HepG2 (cell line): ENCODE results near the gene GSTM2. TPM values are rescaled to one million over a fixed set of nuclear protein-coding genes. Genes with fewer than 3 reads are reported as not detected.

Source experiments
- BATF2 ChIP-seq: sonication (generic); formaldehyde crosslinking; IDR thresholded peaks from 2 replicates; pipeline ENCODE4 v1.8.0; 2022; ENCODE audit warnings: mild to moderate bottlenecking, missing genetic modification reagents, moderate library complexity
- CEBPB ChIP-seq: IDR thresholded peaks from 2 replicates; pipeline ENCODE4 v1.6.1; 2011; ENCODE audit warnings: low read depth, low read length, improper control_type of control experiment, borderline replicate concordance
- E2F2 ChIP-seq: sonication (generic); formaldehyde crosslinking; IDR thresholded peaks from 2 replicates; pipeline ENCODE4 v1.4.0; 2020; ENCODE audit warnings: missing genetic modification reagents, borderline replicate concordance
- HOXA3 ChIP-seq: sonication (generic); formaldehyde crosslinking; IDR thresholded peaks from 2 replicates; pipeline ENCODE4 v1.5.0; 2020; ENCODE audit warnings: missing genetic modification reagents
- KDM5A ChIP-seq: fragments of 200-600 bp; sonication (generic); IDR thresholded peaks from 2 replicates; pipeline ENCODE4 v1.7.0; 2018; ENCODE audit warnings: antibody characterized with exemption, mild to moderate bottlenecking, low read length, borderline replicate concordance
- MAX ChIP-seq: IDR thresholded peaks from 2 replicates; pipeline ENCODE4 v1.6.1; 2012; ENCODE audit warnings: inconsistent platforms
- MED13 ChIP-seq: sonication (generic); formaldehyde crosslinking; IDR thresholded peaks from 2 replicates; pipeline ENCODE4 v1.5.0; 2020; ENCODE audit warnings: missing genetic modification reagents
- NBN ChIP-seq: fragments of 450-650 bp; conservative IDR thresholded peaks from 2 replicates; pipeline ENCODE4 v1.6.1; 2017
- NR2F6 ChIP-seq, 2 experiments: IDR thresholded peaks; 2 replicates each; pipeline ENCODE4 v1.6.1; 2016; ENCODE audit warnings: antibody characterized with exemption in 1 of 2, mild to moderate bottlenecking in 1 of 2
- RBM39 ChIP-seq: fragments of 200-400 bp; formaldehyde crosslinking; IDR thresholded peaks from one replicate; pipeline ENCODE4 v1.6.1; 2018; ENCODE audit warnings: antibody characterized with exemption, mild to moderate bottlenecking, low read depth, low read length; ENCODE audit not compliant: poor library complexity, severe bottlenecking
- SMARCC2 ChIP-seq: fragments of 450-650 bp; IDR thresholded peaks from 2 replicates; pipeline ENCODE4 v1.6.1; 2017; ENCODE audit warnings: antibody characterized with exemption, mild to moderate bottlenecking
- TBX2 ChIP-seq: sonication (generic); formaldehyde crosslinking; IDR thresholded peaks from 2 replicates; pipeline ENCODE4 v1.5.0; 2020; ENCODE audit warnings: missing genetic modification reagents, mild to moderate bottlenecking, borderline replicate concordance
- TBX3 ChIP-seq: fragments of 450-650 bp; IDR thresholded peaks from 2 replicates; pipeline ENCODE4 v1.6.1; 2017; ENCODE audit warnings: antibody characterized with exemption, mild to moderate bottlenecking, inconsistent platforms, borderline replicate concordance
- TOPORS ChIP-seq: sonication (generic); formaldehyde crosslinking; IDR thresholded peaks from 2 replicates; pipeline ENCODE4 v1.8.0; 2023; ENCODE audit warnings: mild to moderate bottlenecking, missing genetic modification reagents
- ZNF44 ChIP-seq: sonication (generic); formaldehyde crosslinking; IDR thresholded peaks from 2 replicates; pipeline ENCODE4 v1.5.1; 2020; ENCODE audit warnings: mild to moderate bottlenecking, missing genetic modification reagents
- ZNF484 ChIP-seq: sonication (generic); formaldehyde crosslinking; IDR thresholded peaks from 2 replicates; pipeline ENCODE4 v1.5.1; 2020; ENCODE audit warnings: mild to moderate bottlenecking, low read depth, missing genetic modification reagents, borderline replicate concordance
- ZNF556 ChIP-seq: sonication (generic); formaldehyde crosslinking; IDR thresholded peaks from 2 replicates; pipeline ENCODE4 v1.4.0; 2020; ENCODE audit warnings: mild to moderate bottlenecking, missing genetic modification reagents, borderline replicate concordance
- ZNF790 ChIP-seq: sonication (generic); formaldehyde crosslinking; IDR thresholded peaks from 2 replicates; pipeline ENCODE4 v1.8.0; 2022; ENCODE audit warnings: missing genetic modification reagents, mild to moderate bottlenecking, borderline replicate concordance
- ZNF816 ChIP-seq: sonication (generic); formaldehyde crosslinking; IDR thresholded peaks from 2 replicates; pipeline ENCODE4 v1.8.0; 2022; ENCODE audit warnings: missing genetic modification reagents, mild to moderate bottlenecking, borderline replicate concordance
- ZNF879 ChIP-seq: sonication (generic); formaldehyde crosslinking; IDR thresholded peaks from 2 replicates; pipeline ENCODE4 v1.8.1; 2023; ENCODE audit warnings: missing genetic modification reagents
- polyA plus RNA-seq, 8 experiments: library from polyadenylated mRNA; depleted of rRNA in 3 of 8; stranded (reverse) in 7 of 8; unstranded in 1 of 8; fragments of >200 nt; fragmentation: Illumina TruSeq in 4 of 8; extraction: Trizol in 4 of 8; gene quantifications; 2 replicates each; pipeline versions ENCODE4 v1.2.1 to v1.2.3, GENCODE V29; 2011 to 2016; ENCODE audit warnings: low read depth in 4 of 8, missing spikeins in 1 of 8, mixed read lengths in 1 of 8; ENCODE audit not compliant: insufficient read depth in 1 of 8
- total RNA-seq, 5 experiments: library from RNA; depleted of rRNA; stranded (reverse); fragments of >200 nt; fragmentation: Illumina TruSeq; extraction: Trizol; gene quantifications; 2 replicates each; pipeline ENCODE4 v1.2.3, GENCODE V29; 2016; ENCODE audit warnings: low read depth in 1 of 5
- TF ChIP-seq, protein P1 (sequence below): sonication (generic); formaldehyde crosslinking; IDR thresholded peaks from 2 replicates; pipeline ENCODE4 v1.4.0; 2020; ENCODE audit warnings: missing genetic modification reagents, borderline replicate concordance

GSTM2 gene
- total and polyA plus RNA-seq, 2 of the 13 experiments (the other 11 are each of a cell fraction or from before 2014, with no cell fraction given), result 7.0 to 15.0 TPM

DNA sequence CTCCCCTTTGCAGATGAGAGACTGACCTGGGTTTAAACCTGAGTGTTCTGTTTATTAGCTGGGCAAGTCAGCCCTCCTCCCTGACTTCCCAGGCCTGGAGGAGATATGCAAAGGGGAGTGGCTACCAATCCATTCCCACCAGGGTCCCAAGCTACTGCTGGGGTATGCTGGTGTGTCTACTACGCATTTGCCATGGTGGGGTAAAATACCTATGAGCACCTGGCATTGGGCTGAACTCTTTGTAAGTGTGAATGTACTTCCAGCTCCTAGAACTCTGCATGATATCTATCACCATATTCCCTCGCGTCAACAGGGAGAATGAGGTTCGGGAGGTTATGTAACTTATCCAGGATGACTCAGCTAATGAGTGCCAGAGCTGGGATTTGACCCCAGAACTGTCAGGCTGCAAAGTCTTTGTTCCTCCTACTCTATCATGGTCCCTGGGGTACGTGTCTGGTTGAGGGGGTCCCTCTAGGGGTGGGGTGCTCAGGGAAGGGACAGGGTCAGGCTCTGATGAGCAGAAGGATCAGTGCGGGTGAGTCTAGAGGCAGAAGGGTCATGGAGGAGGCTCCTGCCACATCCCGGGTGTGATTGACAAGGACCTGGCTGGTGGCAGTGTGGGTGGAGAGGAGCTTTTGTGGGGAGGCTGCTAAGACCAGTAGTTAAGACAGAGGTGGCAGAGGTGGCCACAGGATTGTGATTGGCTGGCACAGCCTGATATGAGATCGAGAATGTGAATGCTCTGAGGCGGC, 31.5 kb upstream of the GSTM2 start (continued):
- TF ChIP-seq, protein P1, sequence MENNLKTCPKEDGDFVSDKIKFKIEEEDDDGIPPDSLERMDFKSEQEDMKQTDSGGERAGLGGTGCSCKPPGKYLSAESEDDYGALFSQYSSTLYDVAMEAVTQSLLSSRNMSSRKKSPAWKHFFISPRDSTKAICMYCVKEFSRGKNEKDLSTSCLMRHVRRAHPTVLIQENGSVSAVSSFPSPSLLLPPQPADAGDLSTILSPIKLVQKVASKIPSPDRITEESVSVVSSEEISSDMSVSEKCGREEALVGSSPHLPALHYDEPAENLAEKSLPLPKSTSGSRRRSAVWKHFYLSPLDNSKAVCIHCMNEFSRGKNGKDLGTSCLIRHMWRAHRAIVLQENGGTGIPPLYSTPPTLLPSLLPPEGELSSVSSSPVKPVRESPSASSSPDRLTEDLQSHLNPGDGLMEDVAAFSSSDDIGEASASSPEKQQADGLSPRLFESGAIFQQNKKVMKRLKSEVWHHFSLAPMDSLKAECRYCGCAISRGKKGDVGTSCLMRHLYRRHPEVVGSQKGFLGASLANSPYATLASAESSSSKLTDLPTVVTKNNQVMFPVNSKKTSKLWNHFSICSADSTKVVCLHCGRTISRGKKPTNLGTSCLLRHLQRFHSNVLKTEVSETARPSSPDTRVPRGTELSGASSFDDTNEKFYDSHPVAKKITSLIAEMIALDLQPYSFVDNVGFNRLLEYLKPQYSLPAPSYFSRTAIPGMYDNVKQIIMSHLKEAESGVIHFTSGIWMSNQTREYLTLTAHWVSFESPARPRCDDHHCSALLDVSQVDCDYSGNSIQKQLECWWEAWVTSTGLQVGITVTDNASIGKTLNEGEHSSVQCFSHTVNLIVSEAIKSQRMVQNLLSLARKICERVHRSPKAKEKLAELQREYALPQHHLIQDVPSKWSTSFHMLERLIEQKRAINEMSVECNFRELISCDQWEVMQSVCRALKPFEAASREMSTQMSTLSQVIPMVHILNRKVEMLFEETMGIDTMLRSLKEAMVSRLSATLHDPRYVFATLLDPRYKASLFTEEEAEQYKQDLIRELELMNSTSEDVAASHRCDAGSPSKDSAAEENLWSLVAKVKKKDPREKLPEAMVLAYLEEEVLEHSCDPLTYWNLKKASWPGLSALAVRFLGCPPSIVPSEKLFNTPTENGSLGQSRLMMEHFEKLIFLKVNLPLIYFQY, result no peak
- no peak for TF ChIP-seq SMARCC2
- TF ChIP-seq TBX3, result no peak
- TF ChIP-seq E2F2 (CRISPR knock-in tag), result no peak
- TF ChIP-seq NR2F6 (IDR thresholded peaks at IDR 0.05), result 0 out of 2 replicates have a peak, but pooled peaks have one; percentile 20
- peak; percentile 42; the same call in 1 of the 2 replicates for TF ChIP-seq NR2F6 (CRISPR knock-in tag; IDR thresholded peaks at IDR 0.05)
- no peak for TF ChIP-seq KDM5A
- no peak for TF ChIP-seq ZNF816 (CRISPR knock-in tag)
- 0 out of 2 replicates have a peak, but pooled peaks have one; percentile 17 for TF ChIP-seq TBX2 (CRISPR knock-in tag)
- TF ChIP-seq NBN, result no peak
- TF ChIP-seq MED13, result no peak
- TF ChIP-seq CEBPB, result no peak
- no peak for TF ChIP-seq ZNF879 (CRISPR knock-in tag)
- TF ChIP-seq BATF2 (CRISPR knock-in tag), result no peak
- TF ChIP-seq ZNF44 (CRISPR knock-in tag), result no peak
- 0 out of 2 replicates have a peak, but pooled peaks have one; percentile 8 for TF ChIP-seq MAX
- no peak for TF ChIP-seq ZNF484
- TF ChIP-seq ZNF790 (CRISPR knock-in tag), result no peak
- 0 out of 2 replicates have a peak, but pooled peaks have one; percentile 17 for TF ChIP-seq HOXA3 (CRISPR knock-in tag)
- no peak for TF ChIP-seq TOPORS (CRISPR knock-in tag)
- no peak for TF ChIP-seq ZNF556
- TF ChIP-seq RBM39, result no peak
